GM21825 (cell line): ENCODE data around the gene SIGLEC6.

Source experiments
- ATAC-seq: cut with Tn5 transposase; IDR thresholded peaks from one replicate; pipeline ENCODE4 v1.9.1; 2021; ENCODE audit warnings: mild to moderate bottlenecking, moderate library complexity; ENCODE audit not compliant: unreplicated experiment

The SIGLEC6 gene

DNA sequence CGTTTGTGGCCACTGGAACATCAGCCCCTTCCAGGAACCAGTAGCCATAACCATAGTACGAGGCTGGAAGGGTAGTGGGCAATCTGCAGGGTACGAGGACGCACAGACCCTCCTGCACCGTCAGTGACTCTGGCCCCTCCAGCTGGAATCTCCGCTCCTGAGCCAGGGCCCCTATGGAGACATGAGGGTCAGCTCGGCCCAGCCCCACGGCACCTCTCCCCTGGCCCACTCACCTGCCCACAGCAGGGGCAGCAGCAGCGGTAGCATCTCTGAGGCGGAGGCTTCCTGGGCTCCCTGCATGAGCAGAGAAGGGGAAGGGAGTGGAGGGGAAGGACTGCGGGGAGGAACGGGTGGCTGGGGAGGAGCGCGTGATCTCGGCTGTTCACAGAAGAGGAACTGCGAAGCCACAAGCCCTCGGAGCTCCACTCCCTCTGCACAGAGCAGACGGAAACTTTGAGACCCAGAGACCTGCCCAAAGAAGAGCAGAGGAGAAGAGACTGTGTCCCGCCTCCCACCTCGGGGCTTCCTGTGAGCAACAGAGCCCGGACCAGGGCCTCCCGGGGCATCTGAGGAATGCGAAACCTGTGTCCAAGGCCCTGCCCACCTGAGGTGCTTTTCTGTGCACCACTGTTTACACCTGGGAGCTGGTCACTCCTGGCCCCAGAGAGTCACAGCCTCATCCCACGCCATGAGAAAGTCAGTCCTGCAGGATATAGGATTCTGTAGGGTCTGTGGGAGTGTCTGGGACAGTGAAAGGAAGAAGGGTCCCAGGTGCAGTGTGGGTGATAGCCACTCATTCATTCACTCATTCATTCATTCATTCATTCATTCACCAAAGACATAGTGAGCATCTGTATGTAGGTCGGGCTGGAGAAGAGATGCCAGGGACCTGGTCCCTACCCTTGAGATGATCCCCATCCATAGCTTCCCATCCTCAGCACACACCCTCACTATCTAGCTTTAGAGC, at the start of gene SIGLEC6:
Gene SIGLEC6 (minus strand): TSS at position 322 of the 967 bp plus-strand sequence. CDS start 22 bp downstream, at position 300.
- no peak for ATAC-seq

DNA sequence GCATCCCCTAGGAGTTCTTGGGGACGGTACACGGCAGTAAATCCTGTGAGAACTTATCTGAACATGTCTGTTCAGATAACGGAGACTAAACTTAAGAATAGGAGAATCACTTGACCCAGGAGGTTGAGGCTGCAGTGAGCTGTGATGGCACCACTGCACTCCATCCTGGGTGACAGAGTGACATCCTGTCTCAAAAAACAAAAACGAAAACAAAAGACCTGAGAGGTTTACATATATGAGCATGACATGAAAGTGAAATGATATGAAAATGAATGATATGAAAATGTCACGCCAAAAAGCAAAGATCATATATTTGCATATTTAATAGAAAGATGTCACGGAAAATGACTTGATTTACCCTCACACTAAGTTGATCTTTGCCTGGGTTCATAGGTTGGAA, 45.4 kb upstream of the SIGLEC6 start:
- peak; percentile 62 for ATAC-seq

- ATAC-seq, result no peak
These were observed 41.9 kb upstream of the SIGLEC6 start for GRCh38 chr19:51573331-51573730.

DNA sequence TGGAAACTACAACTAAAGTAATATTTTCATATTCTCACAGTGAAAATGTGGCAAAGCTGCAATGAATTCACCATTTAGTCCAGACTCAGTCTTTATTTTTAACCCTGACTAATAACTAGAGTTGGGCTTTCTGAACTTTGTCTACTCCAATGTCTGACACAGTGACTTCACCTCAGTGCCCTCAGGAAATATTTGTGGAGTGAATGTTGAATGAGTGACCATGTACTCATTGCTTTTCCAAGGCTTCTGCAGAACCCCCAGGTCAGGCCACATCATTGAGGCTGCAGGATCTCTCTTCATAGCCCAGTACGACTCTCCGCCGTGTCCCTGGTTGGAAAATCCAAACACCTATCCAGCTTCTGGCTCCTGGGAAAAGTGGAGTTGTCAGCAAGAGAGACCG, 41.4 kb upstream of the SIGLEC6 start:
- ATAC-seq, result no peak

DNA sequence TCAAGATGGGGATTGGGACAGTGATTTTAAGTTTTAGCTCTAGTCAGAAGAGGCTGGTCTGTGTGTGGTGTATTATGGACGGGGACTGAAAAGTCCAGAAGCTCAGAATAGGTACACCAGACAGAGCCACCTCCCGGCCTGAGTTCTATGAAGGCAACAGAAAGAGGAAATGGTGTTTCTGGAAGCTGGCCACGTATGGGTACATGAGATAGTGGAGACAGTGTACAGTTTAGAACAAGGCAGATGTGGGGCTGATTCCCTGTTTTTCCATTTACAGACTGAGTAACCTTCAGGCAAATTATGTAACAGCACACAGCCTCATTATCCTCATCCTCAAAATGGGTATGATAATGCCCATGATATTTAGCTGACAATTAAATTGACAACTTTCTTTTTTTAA, 40.9 kb upstream of the SIGLEC6 start:
- ATAC-seq, result no peak

DNA sequence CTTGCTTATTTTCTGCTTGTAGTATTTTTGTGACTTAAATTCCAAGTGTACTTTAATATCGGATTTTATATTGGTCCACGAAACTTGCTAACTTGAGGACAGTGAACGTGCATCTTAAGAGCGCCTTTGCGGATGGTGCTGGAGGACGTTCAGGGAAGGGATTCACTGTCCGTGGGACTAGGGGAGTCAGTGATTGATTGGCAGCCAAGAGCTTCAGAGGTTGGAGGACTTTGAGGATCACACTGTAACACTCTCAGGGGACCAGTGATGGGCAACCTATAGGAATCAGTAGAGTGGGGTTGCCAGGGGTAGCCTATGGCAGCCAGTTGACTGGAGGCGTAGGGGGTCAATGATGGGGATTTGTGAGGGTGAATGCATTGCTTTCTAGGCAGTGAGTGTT, 40.1 kb upstream of the SIGLEC6 start:
- peak; percentile 17 for ATAC-seq

GRCh38 chr19:51570962-51571575, 39.6 kb upstream of the SIGLEC6 start, which contains the start of gene ZNF175:
TSS of gene ZNF175 (plus strand) at chr19:51571283. CDS start at chr19:51573330, 2,047 bp downstream.
- ATAC-seq, result peak; percentile 78

DNA sequence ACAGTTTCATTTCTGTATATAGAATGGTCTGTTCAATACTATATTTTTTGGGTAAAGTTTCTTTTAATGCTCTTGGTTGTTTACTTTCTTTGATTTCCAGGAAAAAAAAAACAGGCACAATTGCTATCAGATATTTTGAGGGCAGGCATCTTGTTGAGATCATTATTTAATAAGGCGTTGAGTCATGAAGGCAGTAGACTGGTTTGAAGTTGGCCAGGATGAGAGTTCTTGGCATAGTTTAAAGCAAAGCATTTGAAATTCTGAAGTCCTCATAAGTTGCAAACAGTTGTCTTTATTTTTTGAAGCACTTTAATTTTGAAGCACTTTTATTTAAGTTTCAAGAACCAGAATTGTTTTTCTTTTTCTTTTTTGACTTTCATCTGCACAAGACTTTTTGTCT, 37.0 kb upstream of the SIGLEC6 start:
- ATAC-seq, result no peak

DNA sequence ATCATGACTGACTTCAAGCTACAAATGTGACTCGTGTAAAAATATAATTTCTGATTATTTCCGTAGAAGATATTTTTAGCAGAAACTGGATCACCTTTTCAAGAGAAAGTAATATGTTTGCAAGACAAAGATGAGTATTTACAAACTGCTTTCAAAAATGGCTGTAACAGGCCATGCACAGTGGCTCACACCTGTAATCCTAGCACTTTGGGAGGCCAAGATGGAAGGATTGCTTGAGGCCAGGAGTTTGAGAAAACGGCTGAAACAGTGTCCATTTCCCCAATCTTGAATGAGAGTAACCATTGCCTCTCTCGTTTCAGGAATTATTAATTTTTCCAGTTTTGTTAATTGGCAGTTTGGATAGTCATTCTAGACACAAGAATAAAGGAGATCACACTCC, 36.1 kb upstream of the SIGLEC6 start:
- no peak for ATAC-seq

DNA sequence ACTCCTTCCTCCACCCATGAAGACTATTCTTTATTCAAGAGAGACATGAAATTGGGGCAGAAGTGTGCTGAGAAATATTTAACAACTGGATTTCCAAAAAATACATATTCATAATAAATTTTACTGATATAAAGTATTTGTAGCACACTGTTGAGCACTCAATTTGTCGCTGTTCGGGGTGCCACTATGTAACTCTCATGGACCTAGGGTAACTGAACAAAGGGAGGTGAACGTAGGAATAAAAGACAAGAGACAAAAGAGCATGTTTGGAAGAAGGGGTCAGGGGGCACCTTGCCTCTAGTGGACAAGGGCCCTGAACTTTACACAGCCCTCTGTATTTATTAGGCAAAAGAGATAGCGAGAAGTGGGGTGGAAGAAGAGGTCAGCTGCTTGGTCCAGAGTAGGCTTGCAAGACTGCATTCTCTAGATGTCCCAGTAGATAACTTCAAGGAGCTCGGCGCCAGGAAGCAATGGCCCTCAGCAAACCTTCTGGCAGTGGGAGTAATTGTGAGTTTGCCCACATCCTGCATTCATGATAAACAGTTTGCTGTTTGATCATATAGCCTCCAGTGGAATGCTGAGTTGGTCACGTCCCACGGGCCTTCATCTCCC, 35.1 kb upstream of the SIGLEC6 start:
- ATAC-seq, result no peak

DNA sequence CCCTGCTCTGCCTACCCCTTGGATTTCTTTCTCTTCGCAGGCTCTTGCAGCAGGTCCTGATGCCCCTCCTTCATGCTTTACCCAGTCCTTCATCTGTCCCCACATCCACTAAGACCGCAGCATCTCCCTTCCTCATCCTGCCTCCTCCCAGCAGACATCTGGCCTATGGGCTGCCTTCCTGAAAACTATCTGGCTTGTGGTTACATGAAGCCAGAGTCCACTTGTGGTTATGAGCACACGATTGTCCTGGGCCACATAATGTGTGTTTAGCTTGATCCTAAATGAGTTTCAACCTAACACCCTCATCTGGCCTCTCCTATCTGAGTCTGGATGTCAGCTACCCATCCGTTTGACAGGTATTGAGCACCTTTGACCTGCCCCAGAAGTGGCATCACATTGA, 34.1 kb upstream of the SIGLEC6 start:
- ATAC-seq, result no peak

DNA sequence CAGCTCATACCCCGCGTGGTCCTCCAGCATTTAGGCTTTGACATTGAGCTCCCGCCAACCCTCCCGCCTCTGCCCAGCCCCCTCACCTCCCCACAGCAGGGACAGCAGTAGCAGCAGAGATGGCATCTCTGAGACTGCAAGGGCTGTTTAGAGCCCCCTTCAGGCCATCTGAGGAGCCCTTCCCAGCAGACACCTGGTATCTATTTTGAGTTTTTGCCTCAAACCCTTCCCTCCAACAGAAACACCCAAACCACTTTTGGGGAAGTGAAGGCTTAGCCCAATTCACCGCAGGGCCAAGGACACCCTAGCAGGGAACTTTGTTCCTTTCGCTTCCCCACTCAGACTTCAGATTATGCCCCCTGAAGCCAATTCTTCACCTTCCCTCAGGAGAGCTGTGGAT, 33.3 kb upstream of the SIGLEC6 start:
- ATAC-seq, result no peak

GRCh38 chr19:51560339-51560738, 28.9 kb upstream of the SIGLEC6 start:
- no peak for ATAC-seq

- no peak for ATAC-seq
These were observed 27.8 kb upstream of the SIGLEC6 start for GRCh38 chr19:51559240-51559639.

DNA sequence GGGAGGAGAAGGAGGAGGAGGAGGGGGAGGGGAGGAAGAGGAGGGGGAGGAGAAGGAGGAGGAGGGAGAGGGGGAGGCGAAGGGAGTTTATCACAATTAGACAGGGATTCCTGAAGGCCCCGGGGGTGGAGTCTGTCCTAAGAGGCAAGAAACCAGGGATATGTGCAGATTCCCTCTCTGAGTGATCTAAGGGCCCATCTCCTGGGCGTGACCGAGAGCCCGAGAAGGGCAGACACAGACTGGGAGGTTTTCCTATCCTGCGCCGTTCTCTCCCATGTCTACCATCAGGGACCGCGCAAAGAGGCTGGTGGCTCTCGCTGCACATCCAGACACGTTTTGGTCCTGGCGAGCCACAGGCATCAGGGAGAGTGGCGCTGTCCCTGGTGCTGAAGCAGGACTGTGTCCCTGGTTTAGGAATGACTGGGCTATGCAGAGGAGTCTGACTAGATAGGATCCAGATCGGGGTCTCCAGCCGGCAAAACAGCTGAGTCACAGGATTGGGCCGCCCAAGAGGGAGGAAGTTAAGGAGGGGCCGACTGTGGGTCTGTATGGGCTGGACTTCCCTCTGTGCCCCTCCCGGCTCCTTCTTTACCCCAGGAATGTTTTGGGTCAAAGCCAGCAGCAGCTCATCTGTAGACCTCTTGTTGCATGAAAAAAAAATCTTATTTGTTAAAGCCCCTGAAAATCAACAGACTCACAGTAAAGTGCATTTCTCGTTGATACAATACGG, 21.7 kb upstream of the SIGLEC6 start:
- ATAC-seq, result no peak

GRCh38 chr19:51552608-51552995, 21.1 kb upstream of the SIGLEC6 start:
- ATAC-seq, result no peak

- ATAC-seq, result no peak
These were observed 20.4 kb upstream of the SIGLEC6 start for GRCh38 chr19:51551673-51552432.

GRCh38 chr19:51550848-51551672, 19.6 kb upstream of the SIGLEC6 start:
- no peak for ATAC-seq

GRCh38 chr19:51549533-51550324, 18.3 kb upstream of the SIGLEC6 start:
- ATAC-seq, result no peak
